ENCODE results near the gene LRP8.
"Not testable (repeated sequence)": the region's sequence is repeated elsewhere in the genome, so short reads cannot be mapped to it uniquely, and the experiment has no call there.

DNA sequence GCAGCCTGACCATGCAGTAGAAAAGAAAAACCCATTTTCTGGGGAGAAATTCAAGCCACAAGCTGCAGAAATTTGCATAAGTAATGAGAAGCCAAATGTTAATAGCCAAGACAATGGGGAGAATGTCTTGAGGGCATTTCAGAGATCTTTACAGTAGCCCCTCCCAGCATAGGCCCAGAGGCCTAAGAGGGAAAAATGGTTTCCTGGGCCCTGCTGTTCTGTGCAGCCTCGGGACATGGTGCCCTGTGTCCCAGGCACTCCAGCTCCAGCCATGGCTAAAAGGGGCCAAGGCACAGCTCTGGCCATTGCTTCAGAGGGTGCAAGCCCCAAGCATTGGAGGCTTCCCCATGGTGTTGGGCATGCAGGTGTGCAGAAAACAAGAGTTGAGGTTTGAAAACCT is 122.4 kb downstream of the LRP8 start:
- TF ChIP-seq, protein P1, sequence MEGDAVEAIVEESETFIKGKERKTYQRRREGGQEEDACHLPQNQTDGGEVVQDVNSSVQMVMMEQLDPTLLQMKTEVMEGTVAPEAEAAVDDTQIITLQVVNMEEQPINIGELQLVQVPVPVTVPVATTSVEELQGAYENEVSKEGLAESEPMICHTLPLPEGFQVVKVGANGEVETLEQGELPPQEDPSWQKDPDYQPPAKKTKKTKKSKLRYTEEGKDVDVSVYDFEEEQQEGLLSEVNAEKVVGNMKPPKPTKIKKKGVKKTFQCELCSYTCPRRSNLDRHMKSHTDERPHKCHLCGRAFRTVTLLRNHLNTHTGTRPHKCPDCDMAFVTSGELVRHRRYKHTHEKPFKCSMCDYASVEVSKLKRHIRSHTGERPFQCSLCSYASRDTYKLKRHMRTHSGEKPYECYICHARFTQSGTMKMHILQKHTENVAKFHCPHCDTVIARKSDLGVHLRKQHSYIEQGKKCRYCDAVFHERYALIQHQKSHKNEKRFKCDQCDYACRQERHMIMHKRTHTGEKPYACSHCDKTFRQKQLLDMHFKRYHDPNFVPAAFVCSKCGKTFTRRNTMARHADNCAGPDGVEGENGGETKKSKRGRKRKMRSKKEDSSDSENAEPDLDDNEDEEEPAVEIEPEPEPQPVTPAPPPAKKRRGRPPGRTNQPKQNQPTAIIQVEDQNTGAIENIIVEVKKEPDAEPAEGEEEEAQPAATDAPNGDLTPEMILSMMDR (conservative IDR thresholded peaks at IDR 0.05; ENCODE audit: low read length): not testable (repeated sequence)
- TF ChIP-seq EZH2phosphoT487 (IDR thresholded peaks at IDR 0.05; ENCODE audit: borderline replicate concordance): not testable (repeated sequence)
